Measurements from ENCODE around the gene ZNF708.
"Not testable (repeated sequence)": the region's sequence is repeated elsewhere in the genome, so short reads cannot be mapped to it uniquely, and the experiment has no call there.

Gene ZNF708

GRCh38 chr19:21259421-21260124 is 69.6 kb downstream of the ZNF708 start:
- not testable (repeated sequence) for DNase-seq

- no peak for DNase-seq
These were observed 72.5 kb downstream of the ZNF708 start for GRCh38 chr19:21256722-21257121.
